H1 (cell line): ENCODE data around the gene SKOR2. TPM values are rescaled to one million over a fixed set of nuclear protein-coding genes. Genes with fewer than 3 reads are reported as not detected.

Experiments
- CTCF ChIA-PET: fragments of 300-600 bp; sonication (Branson Sonifier 250); formaldehyde crosslinking; loops from one replicate; lab custom pipeline; 2021; ENCODE audit not compliant: partially characterized antibody; lab: Charles Lee
- POLR2A ChIA-PET: fragments of 300-600 bp; sonication (Branson Sonifier 250); formaldehyde crosslinking; loops from one replicate; lab custom pipeline; 2021; ENCODE audit warnings: inconsistent platforms; ENCODE audit not compliant: partially characterized antibody; lab: Charles Lee
- DNase-seq, 2 experiments: peaks; one replicate each; pipeline versions ENCODE4 v3.0.0 to v3.0.0-alpha.2; 2010 to 2022; ENCODE audit warnings: low spot score in 2 of 2, low read depth in 1 of 2, mixed read lengths in 1 of 2
- FAIRE-seq: peaks from 2 replicates; lab custom pipeline; 2011; peaks lifted over from hg19 to GRCh38; lab: Jason Lieb, UNC
- H2AFZ ChIP-seq: 2 replicates; pipeline ENCODE4 v1.8.1; 2012; ENCODE audit warnings: low read length, inconsistent platforms
- H2AK5ac ChIP-seq: 2 replicates; pipeline ENCODE4 v1.6.1; 2013; ENCODE audit warnings: low read depth, low read length
- H2BK120ac ChIP-seq: replicated peaks from 2 replicates; pipeline ENCODE3; 2013; ENCODE audit warnings: low read depth, low read length, inconsistent platforms
- H2BK12ac ChIP-seq: 2 replicates; pipeline ENCODE4 v1.6.1; 2013; ENCODE audit warnings: low read depth, low read length
- H2BK15ac ChIP-seq: 2 replicates; pipeline ENCODE4 v1.6.1; 2013; ENCODE audit warnings: low read length
- H2BK20ac ChIP-seq: 2 replicates; pipeline ENCODE4 v1.6.1; 2013; ENCODE audit warnings: low read length
- H2BK5ac ChIP-seq: 2 replicates; pipeline ENCODE4 v1.6.1; 2013; ENCODE audit warnings: low read depth, low read length
- H3K14ac ChIP-seq: 2 replicates; pipeline ENCODE4 v1.6.1; 2013; ENCODE audit warnings: inconsistent platforms; ENCODE audit not compliant: insufficient read length
- H3K18ac ChIP-seq: 2 replicates; pipeline ENCODE4 v1.6.1; 2013; ENCODE audit warnings: low read length; ENCODE audit errors: extremely low read depth
- H3K23ac ChIP-seq: 2 replicates; pipeline ENCODE4 v1.6.1; 2013; ENCODE audit warnings: inconsistent platforms; ENCODE audit not compliant: insufficient read length
- H3K23me2 ChIP-seq: 2 replicates; pipeline ENCODE4 v1.6.1; 2013; ENCODE audit warnings: low read depth, low read length
- H3K27ac ChIP-seq: 2 replicates; pipeline ENCODE4 v1.6.1; 2011; ENCODE audit warnings: low read depth, low read length, inconsistent platforms
- H3K27me3 ChIP-seq, 4 experiments: replicated peaks in 1 of 4; 1 replicate in 1 of 4; 2 replicates in 3 of 4; pipeline versions ENCODE4 v1.6.1 to v1.8.1; 2011 to 2013; ENCODE audit warnings: low read length in 3 of 4, mild to moderate bottlenecking in 3 of 4, inconsistent platforms in 2 of 4, mixed read lengths in 2 of 4, moderate library complexity in 1 of 4; ENCODE audit not compliant: control insufficient read depth in 3 of 4, insufficient read depth in 3 of 4; ENCODE audit errors: extremely low read depth in 1 of 4
- H3K36me3 ChIP-seq, 4 experiments: 2 replicates each; pipeline versions ENCODE4 v1.6.1 to v1.8.1; 2011 to 2013; ENCODE audit warnings: mild to moderate bottlenecking in 4 of 4, low read length in 3 of 4, moderate library complexity in 2 of 4, control low read depth in 1 of 4, inconsistent platforms in 1 of 4; ENCODE audit not compliant: insufficient read depth in 4 of 4, control insufficient read depth in 2 of 4
- H3K4ac ChIP-seq: replicated peaks from 2 replicates; pipeline ENCODE3; 2013; ENCODE audit warnings: low read length, low read depth, mixed read lengths, inconsistent platforms; ENCODE audit not compliant: insufficient read length
- H3K4me1 ChIP-seq, 4 experiments: replicated peaks in 1 of 4; 1 replicate in 1 of 4; 2 replicates in 3 of 4; pipeline versions ENCODE4 v1.6.1 to v1.8.1; 2011 to 2013; ENCODE audit warnings: low read length in 3 of 4, inconsistent platforms in 2 of 4, mixed read lengths in 1 of 4; ENCODE audit not compliant: insufficient read depth in 4 of 4, control insufficient read depth in 3 of 4
- H3K4me2 ChIP-seq, 2 experiments: 2 replicates each; pipeline versions ENCODE4 v1.6.1 to v1.8.1; 2011 to 2013; ENCODE audit warnings: low read depth in 2 of 2, low read length in 2 of 2, control low read depth in 1 of 2, inconsistent platforms in 1 of 2, mild to moderate bottlenecking in 1 of 2; ENCODE audit not compliant: insufficient read depth in 1 of 2
- H3K4me3 ChIP-seq, 4 experiments: fragments of 200-600, 300-600 bp in 1 of 4; sonication (generic), shearing (Covaris generic), sonication (Bioruptor Twin) in 1 of 4; 2 replicates each; pipeline versions ENCODE4 v1.5.1 to v1.8.1; 2011 to 2016; ENCODE audit warnings: low read length in 4 of 4, low read depth in 3 of 4, control low read depth in 2 of 4, inconsistent platforms in 2 of 4, mild to moderate bottlenecking in 2 of 4, mixed read lengths in 1 of 4, moderate library complexity in 1 of 4; ENCODE audit not compliant: insufficient read depth in 2 of 4; ENCODE audit errors: extremely low read depth in 1 of 4
- H3K56ac ChIP-seq: replicated peaks from 2 replicates; pipeline ENCODE3; 2013; ENCODE audit warnings: low read depth, mild to moderate bottlenecking, mixed read lengths, low read length, inconsistent platforms; ENCODE audit not compliant: insufficient read length
- H3K79me1 ChIP-seq: 2 replicates; pipeline ENCODE4 v1.6.1; 2013; ENCODE audit warnings: low read depth, low read length, control low read depth
- H3K79me2 ChIP-seq, 2 experiments: 2 replicates each; pipeline versions ENCODE4 v1.6.1 to v1.8.1; 2012 to 2013; ENCODE audit warnings: low read length in 2 of 2, mild to moderate bottlenecking in 2 of 2, inconsistent platforms in 1 of 2; ENCODE audit not compliant: insufficient read depth in 2 of 2, control insufficient read depth in 1 of 2
- H3K9ac ChIP-seq, 4 experiments: replicated peaks in 1 of 4; 1 replicate in 1 of 4; 2 replicates in 3 of 4; pipeline versions ENCODE4 v1.6.1 to v1.8.1; 2011 to 2013; ENCODE audit warnings: low read depth in 3 of 4, low read length in 3 of 4, control low read depth in 2 of 4, mild to moderate bottlenecking in 2 of 4, moderate library complexity in 2 of 4, inconsistent platforms in 1 of 4; ENCODE audit errors: extremely low read depth in 1 of 4
- H3K9me3 ChIP-seq, 2 experiments: 2 replicates each; pipeline versions ENCODE4 v1.6.1 to v1.8.1; 2012 to 2013; ENCODE audit warnings: mild to moderate bottlenecking in 2 of 2, moderate library complexity in 2 of 2, control low read depth in 1 of 2, inconsistent platforms in 1 of 2, low read depth in 1 of 2, low read length in 1 of 2, mixed read lengths in 1 of 2; ENCODE audit not compliant: insufficient read depth in 2 of 2
- H4K20me1 ChIP-seq, 2 experiments: replicated peaks in 1 of 2; 2 replicates each; pipeline versions ENCODE3 to v1.8.1; 2011 to 2013; ENCODE audit warnings: inconsistent platforms in 2 of 2, low read length in 2 of 2, mild to moderate bottlenecking in 1 of 2; ENCODE audit not compliant: insufficient read depth in 2 of 2, control insufficient read depth in 1 of 2
- H4K5ac ChIP-seq: 2 replicates; pipeline ENCODE4 v1.6.1; 2013; ENCODE audit warnings: low read length, low read depth, mixed read lengths, inconsistent platforms; ENCODE audit not compliant: insufficient read length
- H4K8ac ChIP-seq: 2 replicates; pipeline ENCODE4 v1.8.0; 2013; ENCODE audit warnings: mild to moderate bottlenecking, moderate library complexity, low read length, inconsistent platforms; ENCODE audit not compliant: insufficient read depth; ENCODE audit errors: extremely low read depth
- H4K91ac ChIP-seq: replicated peaks from 2 replicates; pipeline ENCODE3; 2013; ENCODE audit warnings: low read length, mixed read lengths, inconsistent platforms; ENCODE audit not compliant: insufficient read length
- BCL11A ChIP-seq, 2 experiments: IDR thresholded peaks; one replicate each; pipeline ENCODE4 v1.6.1; 2011; ENCODE audit warnings: low read depth in 2 of 2, low read length in 2 of 2, mild to moderate bottlenecking in 2 of 2
- MAFK ChIP-seq: IDR thresholded peaks from 2 replicates; pipeline ENCODE4 v1.6.1; 2012; ENCODE audit warnings: low read depth, mild to moderate bottlenecking, improper control_type of control experiment, low read length
- NANOG ChIP-seq: IDR thresholded peaks from 2 replicates; pipeline ENCODE4 v1.6.1; 2011; ENCODE audit warnings: low read length, low read depth, mild to moderate bottlenecking, inconsistent platforms; ENCODE audit not compliant: insufficient read depth, poor library complexity, severe bottlenecking
- PHF8 ChIP-seq: fragments of 200-600 bp; sonication (generic); conservative IDR thresholded peaks from 2 replicates; pipeline ENCODE4 v1.7.1; 2012; ENCODE audit warnings: low read depth, mild to moderate bottlenecking, inconsistent platforms, low read length, moderate library complexity
- RNF2 ChIP-seq: fragments of 200-900, 300-1000 bp; sonication (generic); IDR thresholded peaks from 2 replicates; pipeline ENCODE4 v1.7.1; 2016; ENCODE audit warnings: borderline replicate concordance, low read depth, mild to moderate bottlenecking, antibody characterized with exemption, low read length; ENCODE audit not compliant: poor library complexity, severe bottlenecking; ENCODE audit errors: missing control alignments
- TAF7 ChIP-seq: optimal IDR thresholded peaks from 2 replicates; pipeline ENCODE3; 2011; ENCODE audit warnings: low read depth, mild to moderate bottlenecking, inconsistent platforms, low read length, moderate library complexity, borderline replicate concordance
- TCF12 ChIP-seq: IDR thresholded peaks from 2 replicates; pipeline ENCODE4 v1.6.1; 2011; ENCODE audit warnings: low read depth, mild to moderate bottlenecking, low read length
- WGBS, 2 experiments: shearing (Covaris generic) in 1 of 2; methylation state at CpG; one replicate each; pipeline versions ENCODE4 v1.1.6 to v1.1.7; 2013 to 2015; ENCODE audit warnings: low lambda C conversion rate in 2 of 2, mixed read lengths in 2 of 2, inconsistent platforms in 1 of 2, low coverage in 1 of 2, missing lambda C conversion rate in 1 of 2; ENCODE audit not compliant: insufficient replicate concordance in 2 of 2, insufficient coverage in 1 of 2, insufficient read length in 1 of 2; ENCODE audit errors: extremely low coverage in 1 of 2, missing lambda C conversion rate in 1 of 2; 5-methylcytosine and 5-hydroxymethylcytosine counted together
- polyA plus RNA-seq, 7 experiments: library from polyadenylated mRNA; depleted of rRNA in 3 of 7; stranded (reverse) in 5 of 7; unstranded in 2 of 7; fragments of >200 nt in 5 of 7; fragments of 200-250 nt in 2 of 7; gene quantifications; 1 replicate in 5 of 7; 2 replicates in 1 of 7; 4 replicates in 1 of 7; pipeline versions ENCODE4 v1.2.1 to v1.2.3, GENCODE V29; 2011 to 2013; ENCODE audit warnings: missing spikeins in 2 of 7, mixed read lengths in 2 of 7
- total RNA-seq: library from RNA; stranded (reverse); fragmentation: NEBNext Ultra II Directional; extraction: Animal tissue kit (Norgen Biotek cat#: 25700); gene quantifications from 2 replicates; pipeline ENCODE4 v1.2.1, GENCODE V29; 2021

Gene SKOR2
- total and polyA plus RNA-seq, 2 of the 8 experiments (the other 6 are each of a cell fraction or from before 2014, with no cell fraction given), result 0.05 to 0.11 TPM

- Histone ChIP-seq H3K79me2 (no peaks in the 10 kb centered on the region), H2BK12ac (no peak overlapping the region), H3K4me3 (no peak overlapping the region), H4K5ac (no peak overlapping the region), H3K18ac (no peak overlapping the region), H4K8ac (no peak overlapping the region), H3K36me3 (no peaks in the 10 kb centered on the region), H3K56ac (no peak overlapping the region), H3K27me3 (peaks cover 0 to 1% (median 0%) of the 10 kb centered on the region in 4 experiments; a peak in 1 of 7 replicates), H3K14ac (no peak overlapping the region), H3K9me3 (no peaks in the 10 kb centered on the region), H3K23ac (no peak overlapping the region), H3K4me2 (no peak overlapping the region), H4K20me1 (no peaks in the 10 kb centered on the region), H2BK5ac (no peak overlapping the region), H3K27ac (no peak overlapping the region), H2AFZ (no peak overlapping the region), H2AK5ac (no peak overlapping the region), H4K91ac (no peak overlapping the region), H3K9ac (no peak overlapping the region; a peak in 1 of 7 replicates), H3K23me2 (no peaks in the 10 kb centered on the region)
- DNase-seq, result no peak
- 77% methylated on average over 2 of the region's 2 CpGs; no CpG with 5 or more reads in 1 of the 2 experiments for WGBS, 2 experiments
- FAIRE-seq, result peak; percentile 24
- TF ChIP-seq TCF12 (no peak), RNF2 (no peak), BCL11A (IDR thresholded peaks at IDR 0.05; ENCODE audit: low read depth in 2 of 2, low read length in 2 of 2) (no peak), NANOG (no peak), MAFK (no peak), TAF7 (no peak), PHF8 (no peak)
- TF ChIP-seq, all 59 proteins: peak for 0
- Histone ChIP-seq H3K4me1 (peaks cover 0 to 4% (median 0%) of the 10 kb centered on the region in 4 experiments; a peak in 3 of 7 replicates), H2BK20ac (no peak overlapping the region), H2BK120ac (no peak overlapping the region), H2BK15ac (no peak overlapping the region), H3K79me1 (no peaks in the 10 kb centered on the region), H3K4ac (no peak overlapping the region)
- POLR2A ChIA-PET, result no interaction called here
- CTCF ChIA-PET, result interaction anchor here (0.7 to 1.5 kb wide), 9 partner anchors 8 to 512 kb away, joined by 3 to 7 read pairs (median 3); no protein-coding TSS in a partner anchor
These were observed 44.4 kb downstream of the SKOR2 start for GRCh38 chr18:47206945-47207637.
